Pancreas (tissue), 10 donors: ENCODE results near the gene LRRC8B. TPM values are rescaled to one million over a fixed set of nuclear protein-coding genes. Genes with fewer than 3 reads are reported as not detected.
"Not testable (repeated sequence)": the region's sequence is repeated elsewhere in the genome, so short reads cannot be mapped to it uniquely, and the experiment has no call there.

Source experiments
- ATAC-seq, 4 donors: fragments of 200-7000 bp; cut with Tn5 transposase; one replicate each; pipeline versions ENCODE4 v1.8.0 to v1.9.1; 2020; ENCODE audit warnings: mild to moderate bottlenecking in 4 of 4, moderate library complexity in 4 of 4
- DNase-seq, 6 donors: peaks; one replicate each; pipeline ENCODE4 v3.0.0-alpha.2; 2020
- FAIRE-seq: peaks from 2 replicates; lab custom pipeline; 2012; peaks lifted over from hg19 to GRCh38; lab: Jason Lieb, UNC
- H3K27ac ChIP-seq, 4 donors: fragments of 200-600 bp; sonication (generic); 1 replicate in 3 of 4; 2 replicates in 1 of 4; pipeline versions ENCODE4 v1.5.0 to v1.8.0; 2020
- H3K27me3 ChIP-seq, 4 donors: fragments of 200-600 bp; one replicate each; pipeline ENCODE4 v1.8.0; 2021
- H3K36me3 ChIP-seq, 3 donors: fragments of 200-600 bp; sonication (generic) in 1 of 3; one replicate each; pipeline versions ENCODE4 v1.5.0 to v1.8.0; 2020 to 2021
- H3K4me1 ChIP-seq, 3 donors: fragments of 200-600 bp; one replicate each; pipeline ENCODE4 v1.8.0; 2021
- H3K4me3 ChIP-seq, 4 donors: fragments of 200-600 bp; sonication (generic) in 2 of 4; one replicate each; pipeline versions ENCODE4 v1.5.0 to v1.8.0; 2020 to 2021
- H3K9me3 ChIP-seq, 4 donors: fragments of 200-600 bp; one replicate each; pipeline ENCODE4 v1.8.0; 2021
- WGBS, 2 donors: extraction: QIAGEN DNeasy Blood & Tissue Kit; methylation state at CpG; one replicate each; pipeline ENCODE4 v1.1.7; 2013; 5-methylcytosine and 5-hydroxymethylcytosine counted together
- intact Hi-C, 3 donors: fragments of 100-400 bp; cut with DNase I; formaldehyde crosslinking; loops; one replicate each; pipeline versions ENCODE4 v1.11.1 to v1.14.2; 2022
- polyA plus RNA-seq, 2 donors: library from polyadenylated mRNA; stranded (reverse); fragments of 200-250 nt; gene quantifications; one replicate each; pipeline ENCODE4 v1.2.3, GENCODE V29; 2013
- total RNA-seq, 6 donors: library from RNA; stranded (reverse); fragmentation: NEBNext Ultra II Directional in 4 of 6; extraction: Animal tissue kit (Norgen Biotek cat#: 25700) in 4 of 6; gene quantifications; one replicate each; pipeline versions ENCODE4 v1.2.1 to v1.2.4, GENCODE V29; 2021 to 2023
- TF ChIP-seq, protein P1 (sequence below), 4 donors: fragments of 200-600 bp; sonication (generic) in 3 of 4; IDR thresholded peaks; one replicate each; pipeline versions ENCODE4 v1.5.0 to v1.8.0; 2021; ENCODE audit warnings: antibody characterized with exemption in 4 of 4
- donor health status: healthy with polysubstance abuse.
- donor health status: DM: no; HTN: no; CAD: no; lungs with moderate emphysema.
- donor health status: DM: no; HTN: no; CAD: no.
- donor health status: control.
- donor health status: control.
- donor health status: Bipolar disorder and iron deficiency.
- donor health status: DM: yes; HTN: yes; CAD: no.
- donor health status: DM: no; HTN: no; CAD: no.
- donor health status: DM: no; HTN: no; CAD: no.
- donor health status: DM: yes; HTN: yes; CAD: no.

The LRRC8B gene
- total and polyA plus RNA-seq, 8 donors: 1.7 to 14.2 (median 7.3) TPM

DNA sequence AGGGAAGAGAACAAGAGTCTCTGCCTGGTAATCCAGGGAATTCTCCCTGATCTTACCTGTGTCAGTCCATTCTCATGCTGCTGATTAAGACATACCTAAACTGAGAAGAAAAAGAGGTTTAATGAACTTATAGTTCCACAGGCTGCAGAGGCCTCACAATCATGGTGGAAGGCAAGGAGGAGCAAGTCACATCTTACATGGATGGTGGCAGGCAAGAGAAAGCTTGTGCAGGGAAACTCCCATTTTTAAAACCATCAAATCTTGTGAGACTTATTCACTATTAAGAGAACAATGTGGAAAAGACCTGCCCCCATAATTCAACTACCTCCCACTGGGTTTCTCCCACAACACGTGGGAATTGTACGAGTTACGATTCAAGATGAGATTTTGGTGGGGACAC lies 34.2 kb upstream of the LRRC8B start:
- Histone ChIP-seq H3K4me1 (no peaks in the 10 kb centered on the region), H3K9me3 (no peaks in the 10 kb centered on the region), H3K27me3 (no peaks in the 10 kb centered on the region), H3K36me3 (no peaks in the 10 kb centered on the region), H3K4me3 (no peak overlapping the region), H3K27ac (no peak overlapping the region)
- FAIRE-seq (no peak), DNase-seq (no peak), ATAC-seq (no peak)
- 78 to 94% methylated on average over 3 of the region's 3 CpGs for WGBS, 2 donors
- TF ChIP-seq, protein P1, sequence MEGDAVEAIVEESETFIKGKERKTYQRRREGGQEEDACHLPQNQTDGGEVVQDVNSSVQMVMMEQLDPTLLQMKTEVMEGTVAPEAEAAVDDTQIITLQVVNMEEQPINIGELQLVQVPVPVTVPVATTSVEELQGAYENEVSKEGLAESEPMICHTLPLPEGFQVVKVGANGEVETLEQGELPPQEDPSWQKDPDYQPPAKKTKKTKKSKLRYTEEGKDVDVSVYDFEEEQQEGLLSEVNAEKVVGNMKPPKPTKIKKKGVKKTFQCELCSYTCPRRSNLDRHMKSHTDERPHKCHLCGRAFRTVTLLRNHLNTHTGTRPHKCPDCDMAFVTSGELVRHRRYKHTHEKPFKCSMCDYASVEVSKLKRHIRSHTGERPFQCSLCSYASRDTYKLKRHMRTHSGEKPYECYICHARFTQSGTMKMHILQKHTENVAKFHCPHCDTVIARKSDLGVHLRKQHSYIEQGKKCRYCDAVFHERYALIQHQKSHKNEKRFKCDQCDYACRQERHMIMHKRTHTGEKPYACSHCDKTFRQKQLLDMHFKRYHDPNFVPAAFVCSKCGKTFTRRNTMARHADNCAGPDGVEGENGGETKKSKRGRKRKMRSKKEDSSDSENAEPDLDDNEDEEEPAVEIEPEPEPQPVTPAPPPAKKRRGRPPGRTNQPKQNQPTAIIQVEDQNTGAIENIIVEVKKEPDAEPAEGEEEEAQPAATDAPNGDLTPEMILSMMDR (IDR thresholded peaks at IDR 0.05): no peak
- intact Hi-C loops: no loop called here

DNA sequence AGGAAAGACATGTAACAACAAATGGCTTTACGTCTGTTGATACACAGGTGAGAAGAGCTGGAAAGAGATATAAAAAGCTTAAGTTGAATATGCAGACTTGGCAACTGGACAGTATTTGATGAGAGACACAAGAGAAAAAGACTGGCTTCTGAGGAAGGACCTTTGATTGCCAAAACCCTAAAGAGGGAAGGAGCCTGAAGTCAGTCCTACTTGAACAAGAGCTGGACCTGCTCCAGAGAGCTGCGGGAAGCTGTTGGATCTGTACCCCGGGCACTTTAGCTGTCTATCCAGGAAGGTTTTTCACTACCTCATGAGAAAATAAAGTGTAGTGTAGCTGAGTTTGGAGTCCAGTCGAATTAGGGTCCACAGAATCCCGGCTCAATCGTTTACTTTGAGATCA lies 25.3 kb upstream of the LRRC8B start:
- DNase-seq (no peak), FAIRE-seq (no peak), ATAC-seq (no peak)
- no peaks in the 10 kb centered on the region for H3K27me3 ChIP-seq
- intact Hi-C loops: no loop called here
- H3K9me3 ChIP-seq: no peaks in the 10 kb centered on the region
- H3K4me1 ChIP-seq: no peaks in the 10 kb centered on the region
- no peak overlapping the region for H3K27ac ChIP-seq
- WGBS, 2 donors: 43 to 46% methylated on average over 6 of the region's 6 CpGs
- H3K4me3 ChIP-seq: no peak overlapping the region
- no peaks in the 10 kb centered on the region for H3K36me3 ChIP-seq
- TF ChIP-seq, protein P1 (IDR thresholded peaks at IDR 0.05): no peak

DNA sequence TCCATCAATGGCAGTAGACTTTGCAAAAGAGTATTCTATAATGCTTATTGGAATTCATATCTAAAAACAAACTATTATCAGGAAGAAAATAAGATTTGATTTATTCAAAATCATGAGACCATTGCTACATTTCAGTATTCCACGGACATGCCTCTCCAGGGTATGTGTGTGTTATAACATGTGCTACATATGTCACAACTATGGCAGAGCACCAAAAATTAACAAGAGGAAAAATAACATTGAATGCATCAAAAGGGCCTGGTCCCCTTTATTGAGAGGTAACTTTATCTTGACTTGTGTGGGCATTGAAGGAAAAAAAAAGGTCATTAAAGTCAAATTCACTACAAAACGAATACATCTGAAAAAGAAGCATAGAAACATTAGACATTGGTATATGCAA lies 22.6 kb upstream of the LRRC8B start:
- H3K27me3 ChIP-seq: no peaks in the 10 kb centered on the region
- no peaks in the 10 kb centered on the region for H3K4me1 ChIP-seq
- H3K36me3 ChIP-seq: no peaks in the 10 kb centered on the region
- 75 to 82% methylated on average over 2 of the region's 2 CpGs for WGBS, 2 donors
- H3K9me3 ChIP-seq: no peaks in the 10 kb centered on the region
- no peak overlapping the region for H3K27ac ChIP-seq
- H3K4me3 ChIP-seq: no peak overlapping the region
- FAIRE-seq (no peak), DNase-seq (no peak), ATAC-seq (no peak)
- TF ChIP-seq, protein P1 (IDR thresholded peaks at IDR 0.05): no peak
- intact Hi-C loops: no loop called here

DNA sequence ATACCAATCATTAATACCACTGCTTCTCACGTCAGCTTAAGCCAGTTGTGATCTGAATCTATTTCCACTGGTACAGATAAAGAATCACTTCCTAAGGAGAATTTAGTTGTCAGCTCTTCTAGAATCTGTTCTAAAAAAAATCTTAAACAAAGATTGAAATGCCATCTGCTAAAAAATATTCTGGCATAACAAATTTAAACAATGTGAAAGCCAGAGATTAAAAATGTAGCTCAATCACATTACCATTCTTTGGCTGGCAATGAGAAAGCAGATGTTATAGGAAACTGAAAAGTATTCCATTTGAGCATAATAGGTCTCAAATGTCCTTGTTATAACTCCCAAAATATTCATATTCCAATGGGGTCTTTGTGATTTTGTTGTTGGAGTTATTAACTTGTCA lies 21.7 kb upstream of the LRRC8B start:
- no peaks in the 10 kb centered on the region for H3K36me3 ChIP-seq
- H3K4me1 ChIP-seq: no peaks in the 10 kb centered on the region
- 90 to 94% methylated on average over 1 of the region's 1 CpG for WGBS, 2 donors
- no peak for FAIRE-seq
- no peak for DNase-seq
- ATAC-seq: no peak
- TF ChIP-seq, protein P1 (IDR thresholded peaks at IDR 0.05): no peak
- intact Hi-C loops: no loop called here
- H3K27me3 ChIP-seq: no peaks in the 10 kb centered on the region
- H3K9me3 ChIP-seq: no peaks in the 10 kb centered on the region
- H3K27ac ChIP-seq: no peak overlapping the region
- no peak overlapping the region for H3K4me3 ChIP-seq

DNA sequence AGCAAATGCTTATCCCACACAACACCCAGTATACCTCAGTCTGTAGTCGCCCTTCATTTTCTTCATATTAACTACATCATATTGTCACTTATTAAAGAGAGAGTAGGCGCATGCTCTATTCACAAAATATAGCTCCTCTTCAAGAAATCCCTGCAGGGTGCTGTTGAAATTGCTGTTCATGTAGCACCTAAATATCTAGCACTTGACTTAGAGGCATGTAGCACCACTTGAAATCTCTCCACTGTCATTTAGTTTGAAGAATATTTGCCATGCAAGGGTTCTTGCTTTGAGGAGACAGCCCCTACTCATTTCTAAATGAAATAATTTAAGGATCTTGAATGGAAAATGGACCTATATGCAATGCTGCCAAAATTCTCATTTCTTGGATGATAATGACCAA lies 20.9 kb upstream of the LRRC8B start:
- no peak overlapping the region for H3K27ac ChIP-seq
- WGBS, 2 donors: 60 to 90% methylated on average over 2 of the region's 2 CpGs
- no peaks in the 10 kb centered on the region for H3K36me3 ChIP-seq
- FAIRE-seq (no peak), ATAC-seq (no peak), DNase-seq (no peak)
- no peaks in the 10 kb centered on the region for H3K9me3 ChIP-seq
- intact Hi-C loops: no loop called here
- TF ChIP-seq, protein P1 (IDR thresholded peaks at IDR 0.05): no peak
- H3K4me1 ChIP-seq: no peaks in the 10 kb centered on the region
- H3K4me3 ChIP-seq: no peak overlapping the region
- H3K27me3 ChIP-seq: no peaks in the 10 kb centered on the region

DNA sequence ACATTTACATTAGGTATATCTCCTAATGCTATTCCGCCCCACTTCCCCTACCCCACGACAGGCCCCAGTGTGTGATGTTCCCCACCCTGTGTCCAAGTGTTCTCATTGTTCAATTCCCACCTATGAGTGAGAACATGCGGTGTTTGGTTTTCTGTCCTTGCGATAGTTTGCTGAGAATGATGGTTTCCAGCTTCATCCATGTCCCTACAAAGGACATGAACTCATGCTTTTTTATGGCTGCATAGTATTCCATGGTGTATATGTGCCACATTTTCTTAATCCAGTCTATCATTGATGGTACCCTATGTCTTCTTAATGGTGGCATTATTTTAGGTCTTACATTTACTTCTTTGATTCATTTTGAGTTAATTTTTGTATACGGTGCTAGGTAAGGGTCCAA lies 14.6 kb upstream of the LRRC8B start:
- H3K9me3 ChIP-seq, intact Hi-C loops, DNase-seq, H3K27ac ChIP-seq, H3K4me1 ChIP-seq, FAIRE-seq, ATAC-seq, H3K4me3 ChIP-seq, H3K27me3 ChIP-seq, H3K36me3 ChIP-seq: not testable (repeated sequence)
- WGBS, 2 donors: 91 to 92% methylated on average over 3 of the region's 5 CpGs
